ENCODE data around the gene KRTAP3-1. TPM values are rescaled to one million over a fixed set of nuclear protein-coding genes. Genes with fewer than 3 reads are reported as not detected.

KRTAP3-1 gene
- total and polyA plus RNA-seq, 12 donors: not detected

DNA sequence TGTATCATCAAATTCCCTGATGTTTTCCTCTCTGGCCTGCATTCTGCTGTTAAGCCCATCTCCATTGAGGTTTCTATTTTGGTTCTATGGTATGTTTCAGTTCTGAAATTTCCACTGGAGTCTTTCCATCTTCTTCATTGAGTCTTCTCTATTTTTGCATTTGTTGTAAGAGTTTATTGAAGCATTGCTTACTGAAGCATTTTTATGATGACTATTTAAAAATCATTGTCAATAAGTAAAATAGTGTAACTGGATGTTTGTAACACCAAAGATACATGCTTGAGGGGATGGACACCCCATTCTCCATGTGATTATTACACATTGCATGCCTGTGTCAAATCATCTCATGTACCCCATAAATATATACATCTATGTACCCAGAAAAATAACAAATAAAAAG is 33.4 kb downstream of the KRTAP3-1 start:
- DNase-seq: no peak
- Histone ChIP-seq H3K36me3 (replicated peaks in 1 of 2) (no peaks in the 10 kb centered on the region), H3K27me3 (peaks cover 5% of the 10 kb centered on the region), H3K4me3 (no peak overlapping the region), H3K27ac (no peak overlapping the region), H3K9me3 (replicated peaks in 1 of 3) (no peaks in the 10 kb centered on the region), H3K4me1 (replicated peaks in 1 of 2) (no peaks in the 10 kb centered on the region)
- intact Hi-C loops (cut with DNase I): no loop called here
- TF ChIP-seq POLR2A (IDR thresholded peaks at IDR 0.05): no peak
- no peak for TF ChIP-seq CTCF (IDR thresholded peaks at IDR 0.05)

DNA sequence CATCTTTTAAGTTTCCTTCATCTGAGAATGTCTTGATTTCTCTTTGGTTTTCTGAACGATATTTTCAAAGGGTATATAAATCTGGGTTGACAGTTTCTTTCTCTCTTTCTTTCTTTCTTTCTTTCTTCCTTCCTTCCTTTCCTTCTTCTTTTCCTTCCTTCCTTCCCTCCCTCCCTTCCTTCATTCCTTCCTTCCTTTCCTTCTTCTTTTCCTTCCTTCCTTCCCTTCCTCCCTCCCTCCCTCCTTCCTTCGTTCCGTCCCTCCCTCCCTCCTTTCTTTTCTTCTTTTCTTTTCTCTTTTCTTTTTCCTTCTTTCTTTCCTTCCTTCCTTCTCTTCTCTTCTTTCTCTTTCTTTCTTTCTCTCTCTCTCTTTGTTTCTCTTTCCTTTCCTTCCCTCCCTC is 34.6 kb downstream of the KRTAP3-1 start:
- 77 to 92% (median 87%) methylated on average over 3 of the region's 3 CpGs for WGBS, 4 donors
- Histone ChIP-seq H3K9me3 (replicated peaks in 1 of 3) (no peaks in the 10 kb centered on the region), H3K4me1 (replicated peaks in 1 of 2) (no peaks in the 10 kb centered on the region), H3K36me3 (replicated peaks in 1 of 2) (no peaks in the 10 kb centered on the region), H3K4me3 (no peak overlapping the region), H3K27me3 (peaks cover 7% of the 10 kb centered on the region), H3K27ac (no peak overlapping the region)
- intact Hi-C loops (cut with DNase I): no loop called here
- TF ChIP-seq POLR2A (IDR thresholded peaks at IDR 0.05): no peak
- TF ChIP-seq CTCF (IDR thresholded peaks at IDR 0.05): no peak
- DNase-seq: no peak

DNA sequence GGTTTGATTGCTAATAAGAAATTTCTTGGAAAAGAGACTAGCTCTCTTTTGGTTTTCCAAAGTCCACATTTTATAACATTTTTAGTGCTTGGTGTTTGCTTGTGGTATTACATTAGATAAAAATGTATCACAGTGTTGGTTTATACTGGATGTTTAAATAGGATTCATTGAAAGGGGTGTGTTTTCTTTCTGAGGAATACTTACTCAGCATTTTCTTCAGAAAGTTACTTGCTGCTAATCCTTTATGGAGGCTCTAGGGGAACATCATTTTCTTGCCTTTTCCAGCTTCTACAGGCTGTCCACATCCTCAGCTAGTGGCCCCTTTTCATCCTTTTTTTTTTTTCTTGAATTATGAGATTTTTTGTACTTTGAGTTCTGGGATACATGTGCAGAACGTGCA is 41.3 kb downstream of the KRTAP3-1 start:
- DNase-seq: no peak
- 72 to 89% (median 83%) methylated on average over 1 of the region's 1 CpG for WGBS, 4 donors
- no peak overlapping the region for H3K27ac ChIP-seq

GRCh38 chr17:40966848-40967247 is 42.1 kb downstream of the KRTAP3-1 start, which contains the start of gene KRT39:
KRT39 (minus strand) TSS chr17:40966948; CDS start chr17:40966856, 92 bp downstream.
- no peak for DNase-seq
- Histone ChIP-seq H3K27ac (no peak within 1 kb of the TSS), H3K4me1 (replicated peaks in 1 of 2) (no peaks in the 10 kb centered on the region), H3K36me3 (replicated peaks in 1 of 2) (no peaks in the 10 kb centered on the region), H3K27me3 (peaks cover 4% of the 10 kb centered on the region), H3K9me3 (replicated peaks in 1 of 3) (no peaks in the 10 kb centered on the region), H3K4me3 (no peak within 1 kb of the TSS)
- WGBS, 4 donors: 27 to 84% (median 72%) methylated on average over 1 of the region's 1 CpG
- intact Hi-C loops (cut with DNase I): no loop called here
- TF ChIP-seq POLR2A (IDR thresholded peaks at IDR 0.05): no peak
- TF ChIP-seq CTCF (IDR thresholded peaks at IDR 0.05): no peak

More for the DNA sequence above, 41.3 kb downstream of the KRTAP3-1 start:
- no peak overlapping the region for H3K4me3 ChIP-seq
- peaks cover 4% of the 10 kb centered on the region for H3K27me3 ChIP-seq
- H3K9me3 ChIP-seq (replicated peaks in 1 of 3): no peaks in the 10 kb centered on the region
- intact Hi-C loops (cut with DNase I): no loop called here
- TF ChIP-seq CTCF (IDR thresholded peaks at IDR 0.05) (no peak), POLR2A (IDR thresholded peaks at IDR 0.05) (no peak)
- no peaks in the 10 kb centered on the region for H3K36me3 ChIP-seq (replicated peaks in 1 of 2)
- no peaks in the 10 kb centered on the region for H3K4me1 ChIP-seq (replicated peaks in 1 of 2)
